ENCODE measurements around the gene GBP2. TPM values are rescaled to one million over a fixed set of nuclear protein-coding genes. Genes with fewer than 3 reads are reported as not detected.

The GBP2 gene
- total and polyA plus RNA-seq, 2 donors (not counting 3 experiments of a cell fraction or from before 2014, with no cell fraction given) = 13.1 to 30.2 TPM

DNA sequence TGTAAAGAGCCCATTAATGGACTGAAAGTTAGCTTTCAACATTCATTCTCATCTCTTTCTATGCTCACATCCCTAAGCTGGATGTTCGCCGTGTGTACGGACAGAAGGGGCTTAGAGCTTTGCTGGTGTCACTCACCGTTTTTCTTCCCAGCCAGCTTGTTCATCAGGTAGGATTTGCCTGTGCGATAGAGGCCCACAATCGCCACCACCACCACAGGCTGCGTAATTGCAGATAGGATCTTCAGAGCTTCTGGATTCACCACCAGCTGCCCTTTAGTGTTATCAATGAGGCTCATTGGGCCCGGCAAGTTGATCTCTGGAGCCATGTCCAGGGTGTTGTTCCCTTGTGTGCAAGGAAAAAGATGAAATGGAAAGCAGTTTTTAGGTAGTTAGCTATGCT, 4.3 kb downstream of the GBP2 start:
- POLR2A ChIA-PET = no interaction called here
- dilution Hi-C loops (cut with MboI; ENCODE audit: extremely low pct_ligation_motif_present, low sequenced_read_pairs) = no loop called here

More for the DNA sequence above, 4.3 kb downstream of the GBP2 start:
- peaks cover 1 to 6% of the 10 kb centered on the region in 2 experiments for H3K36me3 ChIP-seq (ENCODE audit: control insufficient read depth in 2 of 2, extremely low read depth in 1 of 2, insufficient read depth in 2 of 2, low read length in 2 of 2)
- H3K79me2 ChIP-seq (ENCODE audit: control insufficient read depth, insufficient read depth, low read length) = no peaks in the 10 kb centered on the region
- H3K27me3 ChIP-seq (ENCODE audit: control insufficient read depth in 2 of 2, insufficient read depth in 2 of 2, low read length in 2 of 2) = no peaks in the 10 kb centered on the region
- no peak overlapping the region for H3K9ac ChIP-seq (replicated peaks; ENCODE audit: extremely low read depth, insufficient read depth, low read length)
- H3K4me1 ChIP-seq (ENCODE audit: control insufficient read depth, extremely low read depth, insufficient read depth, low read length) = peaks cover 21% of the 10 kb centered on the region
- H3K4me2 ChIP-seq (ENCODE audit: insufficient read depth, low read length) = no peak overlapping the region
- FAIRE-seq (no peak), DNase-seq (ENCODE audit: low read depth, low spot score) (no peak)
- H4K20me1 ChIP-seq (replicated peaks; ENCODE audit: control insufficient read depth, extremely low read depth, insufficient read depth, low read length) = no peaks in the 10 kb centered on the region
- CTCF ChIA-PET = no interaction called here
- H2AFZ ChIP-seq (ENCODE audit: low read depth, low read length) = no peak overlapping the region
- H3K9me3 ChIP-seq (replicated peaks; ENCODE audit: control insufficient read depth, insufficient read depth, low read length) = no peaks in the 10 kb centered on the region
- no peak overlapping the region for H3K4me3 ChIP-seq (replicated peaks in 1 of 3; ENCODE audit: insufficient read depth in 1 of 3, low read depth in 1 of 3, low read length in 3 of 3)
- intact Hi-C loops (cut with micrococcal nuclease) = no loop called here
- no peak overlapping the region for H3K27ac ChIP-seq (ENCODE audit: insufficient read depth, low read depth, low read length)
- no peak for TF ChIP-seq EZH2 (IDR thresholded peaks at IDR 0.05; ENCODE audit: borderline replicate concordance, low read depth, low read length, severe bottlenecking)
- no peak for TF ChIP-seq MYC (IDR thresholded peaks at IDR 0.05; ENCODE audit: low read depth, low read length)
- TF ChIP-seq, protein P1, sequence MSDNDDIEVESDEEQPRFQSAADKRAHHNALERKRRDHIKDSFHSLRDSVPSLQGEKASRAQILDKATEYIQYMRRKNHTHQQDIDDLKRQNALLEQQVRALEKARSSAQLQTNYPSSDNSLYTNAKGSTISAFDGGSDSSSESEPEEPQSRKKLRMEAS (IDR thresholded peaks at IDR 0.05; ENCODE audit: insufficient read depth, insufficient read length) = no peak
- TF ChIP-seq FOS (IDR thresholded peaks at IDR 0.05; ENCODE audit: borderline replicate concordance, insufficient read depth, low read length) = no peak
- TF ChIP-seq JUN (IDR thresholded peaks at IDR 0.05; ENCODE audit: borderline replicate concordance, insufficient read depth, insufficient read length, low read depth) = no peak
- TF ChIP-seq, protein P2, sequence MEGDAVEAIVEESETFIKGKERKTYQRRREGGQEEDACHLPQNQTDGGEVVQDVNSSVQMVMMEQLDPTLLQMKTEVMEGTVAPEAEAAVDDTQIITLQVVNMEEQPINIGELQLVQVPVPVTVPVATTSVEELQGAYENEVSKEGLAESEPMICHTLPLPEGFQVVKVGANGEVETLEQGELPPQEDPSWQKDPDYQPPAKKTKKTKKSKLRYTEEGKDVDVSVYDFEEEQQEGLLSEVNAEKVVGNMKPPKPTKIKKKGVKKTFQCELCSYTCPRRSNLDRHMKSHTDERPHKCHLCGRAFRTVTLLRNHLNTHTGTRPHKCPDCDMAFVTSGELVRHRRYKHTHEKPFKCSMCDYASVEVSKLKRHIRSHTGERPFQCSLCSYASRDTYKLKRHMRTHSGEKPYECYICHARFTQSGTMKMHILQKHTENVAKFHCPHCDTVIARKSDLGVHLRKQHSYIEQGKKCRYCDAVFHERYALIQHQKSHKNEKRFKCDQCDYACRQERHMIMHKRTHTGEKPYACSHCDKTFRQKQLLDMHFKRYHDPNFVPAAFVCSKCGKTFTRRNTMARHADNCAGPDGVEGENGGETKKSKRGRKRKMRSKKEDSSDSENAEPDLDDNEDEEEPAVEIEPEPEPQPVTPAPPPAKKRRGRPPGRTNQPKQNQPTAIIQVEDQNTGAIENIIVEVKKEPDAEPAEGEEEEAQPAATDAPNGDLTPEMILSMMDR (IDR thresholded peaks at IDR 0.05; ENCODE audit: extremely low read depth in 1 of 2, insufficient read depth in 1 of 2, low read depth in 1 of 2, low read length in 2 of 2) = no peak
- TF ChIP-seq POLR2A (IDR thresholded peaks at IDR 0.05; ENCODE audit: low read depth, low read length) = no peak
- TF ChIP-seq GATA2 (IDR thresholded peaks at IDR 0.05; ENCODE audit: insufficient read depth, insufficient read length, low read depth, low read length) = no peak
- TF ChIP-seq POLR2AphosphoS5 (IDR thresholded peaks at IDR 0.05; ENCODE audit: insufficient read depth, low read depth, low read length) = no peak
- BruUV-seq (replicated peaks) = no TSS peak
- H3K9me1 ChIP-seq (replicated peaks; ENCODE audit: control insufficient read depth, extremely low read depth, insufficient read depth, low read length) = no peaks in the 10 kb centered on the region
